CD14-positive monocyte (primary cell): Measurements from ENCODE around the gene TLCD1. TPM values are rescaled to one million over a fixed set of nuclear protein-coding genes. Genes with fewer than 3 reads are reported as not detected.

ENCODE experiments used
- DNase-seq, 3 donors: peaks; one replicate each; pipeline ENCODE4 v3.0.0-alpha.2; 2011 to 2022
- H2AFZ ChIP-seq: 2 replicates; pipeline ENCODE4 v1.6.0; 2012; ENCODE audit warnings: mild to moderate bottlenecking, low read depth, low read length, inconsistent platforms; ENCODE audit not compliant: insufficient read depth, poor library complexity, severe bottlenecking
- H3K27ac ChIP-seq, 2 donors: 1 replicate in 1 of 2; 2 replicates in 1 of 2; pipeline ENCODE4 v1.5.1; 2012 to 2013; ENCODE audit warnings: low read length in 2 of 2, control low read depth in 1 of 2, inconsistent platforms in 1 of 2, low read depth in 1 of 2, mild to moderate bottlenecking in 1 of 2
- H3K27me3 ChIP-seq, 2 donors: one replicate each; pipeline versions ENCODE4 v1.6.0 to v1.6.1; 2011 to 2013; ENCODE audit warnings: low read length in 2 of 2; ENCODE audit not compliant: control insufficient read depth in 2 of 2, insufficient read depth in 2 of 2
- H3K36me3 ChIP-seq, 2 donors: replicated peaks in 1 of 2; 1 replicate in 1 of 2; 2 replicates in 1 of 2; pipeline versions ENCODE4 v1.5.1 to v1.6.1; 2012 to 2013; ENCODE audit warnings: low read length in 2 of 2, control low read depth in 1 of 2, inconsistent platforms in 1 of 2, mild to moderate bottlenecking in 1 of 2; ENCODE audit not compliant: insufficient read depth in 2 of 2, control insufficient read depth in 1 of 2
- H3K4me1 ChIP-seq, 2 donors: 1 replicate in 1 of 2; 2 replicates in 1 of 2; pipeline versions ENCODE4 v1.5.1 to v1.6.1; 2012 to 2013; ENCODE audit warnings: low read length in 2 of 2, control low read depth in 1 of 2, inconsistent platforms in 1 of 2, mild to moderate bottlenecking in 1 of 2, moderate library complexity in 1 of 2; ENCODE audit not compliant: insufficient read depth in 2 of 2, control insufficient read depth in 1 of 2
- H3K4me2 ChIP-seq: replicated peaks from 2 replicates; pipeline ENCODE3; 2012; ENCODE audit warnings: low read length, moderate library complexity, mild to moderate bottlenecking; ENCODE audit not compliant: poor library complexity, severe bottlenecking; ENCODE audit errors: extremely low read depth
- H3K4me3 ChIP-seq, 3 experiments: fragments of 200-600 bp in 1 of 3; sonication (generic) in 1 of 3; replicated peaks in 1 of 3; 1 replicate in 2 of 3; 2 replicates in 1 of 3; pipeline ENCODE4 v1.5.1; 2011 to 2013; ENCODE audit warnings: low read length in 3 of 3, mild to moderate bottlenecking in 3 of 3, control low read depth in 2 of 3, low read depth in 2 of 3, inconsistent platforms in 1 of 3, moderate library complexity in 1 of 3
- H3K79me2 ChIP-seq: 2 replicates; pipeline ENCODE4 v1.6.0; 2012; ENCODE audit warnings: mild to moderate bottlenecking, control low read depth, inconsistent platforms, low read length, moderate library complexity; ENCODE audit not compliant: insufficient read depth
- H3K9ac ChIP-seq: 2 replicates; pipeline ENCODE4 v1.6.0; 2017; ENCODE audit warnings: low read length, mild to moderate bottlenecking; ENCODE audit not compliant: insufficient read depth, poor library complexity, severe bottlenecking
- H3K9me3 ChIP-seq, 2 donors: replicated peaks in 1 of 2; 1 replicate in 1 of 2; 2 replicates in 1 of 2; pipeline versions ENCODE4 v1.5.1 to v1.6.1; 2012 to 2013; ENCODE audit warnings: low read length in 2 of 2, control low read depth in 1 of 2; ENCODE audit not compliant: control insufficient read depth in 1 of 2, insufficient read depth in 1 of 2
- H4K20me1 ChIP-seq: 2 replicates; pipeline ENCODE4 v1.6.0; 2012; ENCODE audit warnings: mild to moderate bottlenecking, low read length, control low read depth, moderate library complexity; ENCODE audit not compliant: insufficient read depth
- H3K27ac Mint-ChIP-seq, 7 donors: one replicate each; pipeline ENCODE4 v1.8.0; 2020; ENCODE audit warnings: mild to moderate bottlenecking in 7 of 7, mixed read lengths in 7 of 7, moderate library complexity in 6 of 7, inconsistent platforms in 2 of 7
- H3K27me3 Mint-ChIP-seq, 3 donors: one replicate each; pipeline ENCODE4 v1.8.0; 2021 to 2022; ENCODE audit warnings: low read depth in 3 of 3, mild to moderate bottlenecking in 3 of 3, mixed read lengths in 3 of 3, moderate library complexity in 3 of 3, inconsistent platforms in 1 of 3
- H3K36me3 Mint-ChIP-seq, 2 donors: one replicate each; pipeline ENCODE4 v1.8.0; 2020; ENCODE audit warnings: mixed read lengths in 2 of 2, inconsistent platforms in 1 of 2, mild to moderate bottlenecking in 1 of 2
- H3K4me1 Mint-ChIP-seq: one replicate; pipeline ENCODE4 v1.8.0; 2020; ENCODE audit warnings: mild to moderate bottlenecking, mixed read lengths
- H3K4me3 Mint-ChIP-seq, 2 donors: one replicate each; pipeline ENCODE4 v1.8.0; 2020; ENCODE audit warnings: mild to moderate bottlenecking in 2 of 2, mixed read lengths in 2 of 2, moderate library complexity in 1 of 2
- H3K9me3 Mint-ChIP-seq, 7 donors: one replicate each; pipeline ENCODE4 v1.8.0; 2020 to 2022; ENCODE audit warnings: mixed read lengths in 7 of 7, mild to moderate bottlenecking in 6 of 7, moderate library complexity in 6 of 7, inconsistent platforms in 2 of 7
- WGBS: methylation state at CpG from one replicate; pipeline ENCODE4 v1.1.5; 2013; ENCODE audit warnings: missing lambda C conversion rate; ENCODE audit not compliant: insufficient coverage; 5-methylcytosine and 5-hydroxymethylcytosine counted together
- intact Hi-C, 2 donors: fragments of 100-400 bp; cut with micrococcal nuclease; formaldehyde crosslinking; loops; one replicate each; pipeline versions ENCODE4 v1.15.0 to v1.15.1; 2023
- polyA plus RNA-seq, 3 donors: library from polyadenylated mRNA; depleted of rRNA in 1 of 3; unstranded in 2 of 3; stranded (reverse) in 1 of 3; fragments of 300-500 nt in 2 of 3; fragments of >200 nt in 1 of 3; fragmentation: Illumina TruSeq in 2 of 3; gene quantifications; 1 replicate in 2 of 3; 2 replicates in 1 of 3; pipeline ENCODE4 v1.2.3, GENCODE V29; 2012 to 2021
- TF ChIP-seq, protein P1 (sequence below): fragments of 200-600 bp; IDR thresholded peaks from one replicate; pipeline ENCODE4 v1.8.0; 2022; ENCODE audit warnings: antibody characterized with exemption, mild to moderate bottlenecking

Gene TLCD1
- polyA plus RNA-seq, 3 donors, result 0.79 TPM; not detected in 2

GRCh38 chr17:28747051-28747691, 21.1 kb upstream of the TLCD1 start:
- intact Hi-C loops, result loop anchor here in 1 of 2 donors (10.0 kb wide), 1 partner anchor 208 kb away; the partner anchor contains the start of gene PHF12
- H3K27me3 ChIP-seq, result peaks cover 4 to 15% of the 10 kb centered on the region in 2 donors
- peak overlapping the region in 1 of 2 donors; percentile 20 for H3K4me3 Mint-ChIP-seq
- peaks cover 32 to 35% of the 10 kb centered on the region in 2 donors for H3K4me1 ChIP-seq
- TF ChIP-seq, protein P1, sequence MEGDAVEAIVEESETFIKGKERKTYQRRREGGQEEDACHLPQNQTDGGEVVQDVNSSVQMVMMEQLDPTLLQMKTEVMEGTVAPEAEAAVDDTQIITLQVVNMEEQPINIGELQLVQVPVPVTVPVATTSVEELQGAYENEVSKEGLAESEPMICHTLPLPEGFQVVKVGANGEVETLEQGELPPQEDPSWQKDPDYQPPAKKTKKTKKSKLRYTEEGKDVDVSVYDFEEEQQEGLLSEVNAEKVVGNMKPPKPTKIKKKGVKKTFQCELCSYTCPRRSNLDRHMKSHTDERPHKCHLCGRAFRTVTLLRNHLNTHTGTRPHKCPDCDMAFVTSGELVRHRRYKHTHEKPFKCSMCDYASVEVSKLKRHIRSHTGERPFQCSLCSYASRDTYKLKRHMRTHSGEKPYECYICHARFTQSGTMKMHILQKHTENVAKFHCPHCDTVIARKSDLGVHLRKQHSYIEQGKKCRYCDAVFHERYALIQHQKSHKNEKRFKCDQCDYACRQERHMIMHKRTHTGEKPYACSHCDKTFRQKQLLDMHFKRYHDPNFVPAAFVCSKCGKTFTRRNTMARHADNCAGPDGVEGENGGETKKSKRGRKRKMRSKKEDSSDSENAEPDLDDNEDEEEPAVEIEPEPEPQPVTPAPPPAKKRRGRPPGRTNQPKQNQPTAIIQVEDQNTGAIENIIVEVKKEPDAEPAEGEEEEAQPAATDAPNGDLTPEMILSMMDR, result no peak
- no peaks in the 10 kb centered on the region for H3K9me3 ChIP-seq
- no peak overlapping the region for H3K27ac ChIP-seq
- peaks cover 17% of the 10 kb centered on the region for H3K4me1 Mint-ChIP-seq
- H3K79me2 ChIP-seq, result no peaks in the 10 kb centered on the region
- WGBS, result 80% methylated on average over 5 of the region's 7 CpGs
- no peak overlapping the region for H3K4me3 ChIP-seq
- no peak overlapping the region for H2AFZ ChIP-seq
- H3K36me3 Mint-ChIP-seq, result peaks cover 7 to 8% of the 10 kb centered on the region in 2 donors
- peaks cover 8 to 24% (median 22%) of the 10 kb centered on the region in 3 donors for H3K27me3 Mint-ChIP-seq
- H3K9ac ChIP-seq, result no peak overlapping the region
- H3K4me2 ChIP-seq, result no peak overlapping the region
- H3K9me3 Mint-ChIP-seq, result peaks cover 0 to 5% (median 0%) of the 10 kb centered on the region in 7 donors
- no peak overlapping the region for H3K27ac Mint-ChIP-seq
- no peaks in the 10 kb centered on the region for H3K36me3 ChIP-seq
- DNase-seq, result no peak
- peaks cover 13% of the 10 kb centered on the region for H4K20me1 ChIP-seq

GRCh38 chr17:28746611-28747050, 20.6 kb upstream of the TLCD1 start:
- Histone ChIP-seq H3K79me2 (no peaks in the 10 kb centered on the region), H3K4me3 (no peak overlapping the region), H3K4me2 (no peak overlapping the region), H3K36me3 (no peaks in the 10 kb centered on the region), H2AFZ (no peak overlapping the region), H3K4me1 (peaks cover 37 to 40% of the 10 kb centered on the region in 2 donors), H3K27me3 (peaks cover 4 to 15% of the 10 kb centered on the region in 2 donors), H3K27ac (no peak overlapping the region), H3K9ac (no peak overlapping the region), H4K20me1 (peaks cover 13% of the 10 kb centered on the region), H3K9me3 (no peaks in the 10 kb centered on the region)
- no peak overlapping the region for H3K4me3 Mint-ChIP-seq
- intact Hi-C loops, result loop anchor here in 1 of 2 donors (10.0 kb wide), 1 partner anchor 208 kb away; the partner anchor contains the start of gene PHF12
- peak overlapping the region in 1 of 7 donors; percentile 30 for H3K27ac Mint-ChIP-seq
- peaks cover 0 to 5% (median 0%) of the 10 kb centered on the region in 7 donors for H3K9me3 Mint-ChIP-seq
- 100% methylated on average over 2 of the region's 5 CpGs for WGBS
- peaks cover 8 to 24% (median 22%) of the 10 kb centered on the region in 3 donors for H3K27me3 Mint-ChIP-seq
- peaks cover 22% of the 10 kb centered on the region for H3K4me1 Mint-ChIP-seq
- DNase-seq, result no peak
- TF ChIP-seq, protein P1, result no peak
- H3K36me3 Mint-ChIP-seq, result peaks cover 7 to 8% of the 10 kb centered on the region in 2 donors
